ENCODE results near the gene WDR31. TPM values are rescaled to one million over a fixed set of nuclear protein-coding genes. Genes with fewer than 3 reads are reported as not detected.
"Not testable (repeated sequence)": the region's sequence is repeated elsewhere in the genome, so short reads cannot be mapped to it uniquely, and the experiment has no call there.

Gene WDR31
- total RNA-seq, 1 donor from 2014 or later = 2.4 TPM

DNA sequence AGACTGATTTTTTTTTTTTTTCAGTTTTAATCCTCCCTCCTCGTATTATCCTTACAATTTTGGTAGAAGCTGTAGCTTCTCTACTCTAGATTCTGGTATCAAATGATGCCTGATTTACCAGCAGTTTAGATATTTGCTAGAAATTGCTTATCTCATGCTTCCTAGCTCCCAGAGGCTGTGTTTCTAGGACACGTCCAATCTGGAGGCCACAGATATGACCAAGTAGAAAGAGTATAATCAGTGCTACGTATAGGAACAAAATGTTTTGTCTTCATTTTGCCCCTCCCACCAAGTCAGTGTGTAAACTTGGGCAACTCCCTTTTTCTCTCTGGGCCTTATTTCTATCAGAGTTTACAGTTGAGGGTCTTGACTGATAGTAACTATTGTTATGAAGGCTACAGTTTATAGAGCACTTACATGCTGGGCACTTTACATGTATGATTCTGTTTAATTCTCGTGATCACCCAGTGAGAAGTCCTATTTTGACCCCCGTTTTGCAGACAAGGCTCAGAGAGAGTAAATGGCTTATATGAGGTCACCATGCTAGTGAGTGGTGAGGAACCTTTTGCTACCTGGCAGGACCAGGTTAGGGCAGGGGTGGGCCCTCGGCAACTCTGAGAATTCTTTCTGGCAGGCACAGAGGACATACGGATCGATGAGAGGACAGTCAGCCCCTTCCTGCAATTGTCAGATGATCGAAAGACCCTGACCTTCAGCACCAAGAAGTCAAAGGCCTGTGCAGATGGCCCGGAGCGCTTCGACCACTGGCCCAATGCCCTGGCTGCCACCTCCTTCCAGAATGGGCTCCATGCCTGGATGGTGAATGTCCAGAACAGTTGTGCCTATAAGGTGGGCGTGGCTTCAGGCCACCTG is 29.1 kb upstream of the WDR31 start:
- FAIRE-seq (no peak), DNase-seq (ENCODE audit: low spot score in 2 of 2) (no peak)

DNA sequence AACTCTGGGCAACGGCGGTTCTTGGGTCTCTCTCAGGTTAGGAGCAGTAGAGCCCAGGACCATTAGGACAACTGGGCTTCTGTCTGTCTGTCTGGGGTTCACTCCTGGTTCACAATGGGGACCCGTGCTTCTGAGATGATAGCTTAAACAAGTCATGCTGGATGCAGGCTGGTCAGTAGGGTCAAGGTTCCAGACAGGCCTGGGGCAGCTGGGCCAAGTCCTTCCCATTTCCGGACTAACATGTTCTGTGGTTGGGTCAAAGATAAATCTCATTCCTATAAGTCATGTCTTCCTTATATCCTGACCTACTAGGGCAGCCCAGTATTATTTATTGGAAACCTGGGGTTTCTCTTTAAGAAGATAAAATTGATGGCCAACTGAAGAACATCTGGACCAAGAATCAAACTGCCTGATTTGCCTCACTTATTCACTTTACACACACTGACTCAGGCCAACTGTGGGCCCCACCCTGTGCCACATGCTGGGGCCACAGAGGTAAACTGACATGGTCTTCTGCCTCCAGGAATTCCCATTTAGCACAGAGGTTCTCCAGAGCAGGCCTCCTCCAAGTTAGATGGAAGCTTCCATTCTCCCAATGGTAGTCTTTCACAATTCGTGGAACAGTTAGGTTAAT is 28.4 kb upstream of the WDR31 start:
- DNase-seq (ENCODE audit: low spot score in 2 of 2) (no peak), FAIRE-seq (no peak)

DNA sequence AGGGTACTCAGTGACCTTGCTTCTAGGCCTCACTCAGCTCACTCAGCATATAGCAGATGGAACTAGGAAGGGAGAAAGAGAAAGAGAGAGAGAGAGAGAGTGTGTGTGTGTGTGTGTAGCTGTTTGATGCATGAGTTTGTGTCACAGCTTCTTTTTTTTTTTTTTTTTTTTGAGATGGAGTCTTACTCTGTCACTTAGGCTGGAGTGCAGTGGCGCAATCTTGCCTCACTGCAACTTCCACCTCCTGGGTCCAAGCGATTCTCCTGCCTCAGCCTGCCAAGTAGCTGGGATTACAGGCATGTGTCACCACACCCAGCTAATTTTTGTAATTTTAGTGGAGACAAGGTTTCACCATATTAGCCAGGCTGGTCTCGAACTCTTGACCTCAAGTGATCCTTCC is 25.6 kb upstream of the WDR31 start:
- DNase-seq (ENCODE audit: low spot score in 2 of 2); FAIRE-seq: not testable (repeated sequence)

DNA sequence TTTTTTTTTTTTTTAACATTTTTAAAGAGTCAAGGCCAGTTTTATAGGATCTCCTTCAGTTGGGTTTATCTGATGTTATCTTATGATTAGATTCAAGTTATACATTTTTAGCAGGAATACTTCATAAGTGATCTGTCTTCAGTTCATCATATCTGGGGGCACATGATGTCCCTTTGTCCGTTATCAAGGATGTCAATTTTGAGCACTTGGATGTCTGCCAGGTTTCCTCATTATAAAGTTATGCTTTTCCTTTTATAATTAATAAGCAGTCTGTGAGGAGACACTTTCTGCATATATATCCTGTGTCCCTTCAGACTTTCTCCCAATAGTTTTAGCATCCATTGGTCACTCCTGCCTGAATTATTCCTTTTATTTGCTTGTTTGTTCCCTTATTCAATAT is 24.9 kb upstream of the WDR31 start:
- FAIRE-seq (no peak), DNase-seq (ENCODE audit: low spot score in 2 of 2) (no peak)

DNA sequence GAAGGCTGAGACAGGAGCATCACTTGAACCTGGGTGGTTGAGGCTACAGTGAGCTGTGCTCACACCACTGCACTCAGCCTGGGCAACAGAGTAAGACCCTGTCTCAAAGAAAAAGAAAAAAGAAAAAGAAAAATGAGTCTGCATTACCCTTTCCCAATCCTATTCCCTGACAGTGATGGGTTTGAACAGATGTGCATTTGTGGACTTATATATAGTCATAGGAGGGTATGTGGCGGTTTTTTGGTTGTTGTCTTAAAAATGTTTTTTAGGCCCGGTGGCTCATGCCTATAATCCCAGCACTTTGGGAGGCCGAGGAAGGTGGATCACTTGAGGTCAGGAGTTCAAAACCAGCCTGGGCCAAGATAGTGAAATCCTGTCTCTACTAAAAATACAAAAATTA is 23.3 kb upstream of the WDR31 start:
- DNase-seq (ENCODE audit: low spot score in 2 of 2) (no peak), FAIRE-seq (no peak)

DNA sequence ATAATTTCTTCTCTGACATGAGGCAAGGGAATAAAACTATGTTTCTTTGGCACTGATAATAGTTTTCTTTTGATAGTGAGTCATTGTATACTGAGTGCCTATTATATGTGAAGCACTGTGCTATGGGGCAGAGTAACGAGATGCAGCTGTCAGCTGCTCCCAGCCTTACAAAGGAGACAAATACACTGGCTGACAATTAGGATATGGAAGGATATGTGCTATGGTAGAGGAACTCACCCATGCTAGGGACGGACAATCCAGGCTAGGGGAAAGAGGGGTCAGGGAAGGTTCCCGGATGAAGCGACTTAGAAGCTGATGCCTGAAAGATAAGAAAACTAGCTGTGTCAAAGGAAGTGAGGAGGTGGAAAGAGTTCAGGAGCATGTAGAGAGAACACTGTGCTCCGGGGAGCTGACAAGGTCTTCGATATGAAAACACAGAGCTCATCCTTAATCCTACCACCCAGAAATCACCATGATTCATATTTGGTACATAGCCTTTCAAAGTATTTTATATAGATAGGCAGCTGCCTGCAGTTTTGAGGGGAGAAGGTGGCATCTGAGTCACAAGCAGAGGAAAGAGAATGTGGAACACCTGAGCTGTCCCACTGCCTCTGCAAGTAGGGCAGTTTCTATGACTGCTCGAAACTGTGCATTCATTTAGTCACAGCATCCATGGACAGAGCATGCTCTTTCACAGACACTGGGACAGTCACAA is 21.4 kb upstream of the WDR31 start:
- DNase-seq (ENCODE audit: low spot score in 2 of 2) (no peak), FAIRE-seq (no peak)

DNA sequence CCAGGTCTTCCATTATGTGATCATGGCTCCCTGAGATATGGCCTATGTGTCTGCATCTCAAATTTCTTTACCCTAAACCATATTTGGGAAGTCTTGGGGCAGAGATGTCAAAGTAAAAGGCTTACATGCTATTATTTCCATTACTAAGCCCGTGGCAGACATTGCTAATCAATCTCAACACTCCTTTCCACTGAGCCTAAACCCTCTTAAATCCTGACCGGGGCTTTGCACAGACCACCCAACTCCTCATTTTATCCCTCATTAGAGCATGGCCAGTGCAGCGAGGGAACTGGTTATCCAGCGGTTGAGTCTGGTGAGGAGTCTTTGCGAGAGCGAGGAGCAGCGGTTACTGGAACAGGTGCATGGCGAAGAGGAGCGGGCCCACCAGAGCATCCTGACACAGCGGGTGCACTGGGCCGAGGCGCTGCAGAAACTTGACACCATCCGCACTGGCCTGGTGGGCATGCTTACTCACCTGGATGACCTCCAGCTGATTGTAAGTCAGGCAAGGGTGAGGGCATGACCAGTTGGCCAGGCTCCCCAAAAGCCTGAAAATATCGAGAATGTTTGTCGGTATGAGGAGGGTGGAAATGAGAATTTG is 20.3 kb upstream of the WDR31 start:
- no peak for FAIRE-seq
- DNase-seq (ENCODE audit: low spot score in 2 of 2) = no peak

DNA sequence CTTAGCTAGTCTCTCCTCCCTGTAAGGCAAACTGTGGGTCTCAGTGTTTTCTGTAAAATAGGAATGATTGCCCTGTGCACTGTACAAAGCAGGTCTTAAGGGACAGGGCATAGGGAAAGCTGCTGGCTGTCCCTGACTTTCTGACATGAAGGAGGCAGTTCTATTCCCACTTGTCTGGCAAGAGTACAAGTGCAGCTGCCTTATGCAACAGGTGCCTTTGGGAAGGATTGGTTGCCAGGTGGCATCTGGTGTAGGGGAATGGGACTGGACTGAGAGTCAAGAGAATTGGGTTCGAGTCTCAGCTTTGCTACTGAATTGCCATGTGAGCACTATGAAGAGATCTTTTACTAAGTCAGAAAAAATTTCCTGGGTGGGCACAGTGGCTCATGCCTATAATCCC is 19.3 kb upstream of the WDR31 start:
- no peak for FAIRE-seq

DNA sequence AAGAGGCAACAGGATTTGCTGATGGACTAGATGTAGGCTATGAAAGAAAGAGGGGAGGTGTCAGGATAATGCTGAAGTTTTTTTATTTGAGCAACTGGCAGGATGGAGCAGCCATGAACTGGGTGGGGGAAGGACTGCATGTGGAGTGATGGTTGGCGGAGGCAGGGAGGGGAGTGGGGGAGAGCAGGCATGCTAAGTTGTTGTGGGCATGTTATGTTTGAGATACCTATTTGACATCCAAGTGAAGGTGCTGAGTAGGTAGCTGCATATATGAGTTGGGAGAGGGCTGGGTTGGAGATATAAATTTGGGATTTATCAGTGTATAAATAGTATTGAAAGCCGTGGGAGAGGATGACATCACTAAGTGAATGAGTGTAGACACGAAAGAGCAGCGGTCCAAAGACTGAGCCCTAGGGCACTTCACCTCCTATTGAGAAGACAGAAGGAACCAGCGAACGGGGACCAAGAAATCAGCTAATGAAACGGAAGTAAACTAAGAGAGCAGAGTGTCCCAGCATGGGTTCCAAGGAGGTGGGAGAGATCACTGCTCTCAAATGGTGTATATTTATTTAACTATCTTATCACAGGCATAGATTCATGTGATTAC is 16.7 kb upstream of the WDR31 start:
- no peak for FAIRE-seq
- no peak for DNase-seq (ENCODE audit: low spot score in 2 of 2)

More for the DNA sequence above, 19.3 kb upstream of the WDR31 start:
- DNase-seq (ENCODE audit: low spot score in 2 of 2) = no peak

DNA sequence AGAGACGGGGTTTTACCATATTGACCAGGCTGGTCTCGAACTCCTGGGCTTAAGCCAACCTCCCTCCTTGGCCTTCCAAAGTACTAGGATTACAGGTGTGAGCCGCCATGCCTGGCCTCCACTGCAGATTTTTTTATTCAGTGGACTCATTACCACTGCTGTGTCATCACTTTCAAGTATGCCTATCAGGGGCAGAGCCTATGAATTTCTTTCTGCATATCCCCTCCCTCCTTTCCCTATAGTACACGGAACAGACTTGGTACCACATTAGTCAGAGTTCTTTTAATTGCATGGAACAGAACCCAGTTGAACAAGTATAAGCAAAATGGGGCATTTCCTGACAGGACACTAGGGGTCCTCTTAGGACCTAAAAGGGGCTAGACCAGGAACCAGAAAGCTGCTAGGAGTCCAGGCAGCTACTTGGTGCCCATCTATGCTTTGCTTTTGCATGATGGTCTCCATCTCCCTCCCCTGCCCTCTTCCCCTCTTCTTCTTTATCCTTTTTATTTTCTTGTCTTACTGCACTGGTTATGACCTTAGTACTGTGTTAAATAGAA is 15.0 kb upstream of the WDR31 start:
- FAIRE-seq (no peak), DNase-seq (ENCODE audit: low spot score in 2 of 2) (no peak)

DNA sequence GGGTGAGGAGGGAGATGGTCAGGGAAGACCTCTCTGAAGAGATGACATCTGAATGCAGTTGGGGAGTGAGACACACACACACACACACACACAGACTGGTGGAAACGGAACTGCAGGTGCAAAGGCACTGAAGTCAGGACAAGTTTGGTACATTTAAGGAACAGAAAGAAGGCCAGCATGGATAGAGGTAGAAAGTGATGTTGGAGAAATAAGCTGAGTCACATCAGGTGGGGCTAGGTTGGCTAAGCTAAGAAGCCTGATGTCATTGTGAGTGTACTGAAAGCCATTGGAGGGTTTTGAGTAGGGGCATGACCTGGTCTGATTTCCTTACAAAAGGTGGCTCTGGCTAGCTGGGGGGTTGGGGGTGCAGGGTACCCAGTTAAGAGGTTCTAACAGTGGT is 12.3 kb upstream of the WDR31 start:
- FAIRE-seq (no peak), DNase-seq (ENCODE audit: low spot score in 2 of 2) (no peak)

DNA sequence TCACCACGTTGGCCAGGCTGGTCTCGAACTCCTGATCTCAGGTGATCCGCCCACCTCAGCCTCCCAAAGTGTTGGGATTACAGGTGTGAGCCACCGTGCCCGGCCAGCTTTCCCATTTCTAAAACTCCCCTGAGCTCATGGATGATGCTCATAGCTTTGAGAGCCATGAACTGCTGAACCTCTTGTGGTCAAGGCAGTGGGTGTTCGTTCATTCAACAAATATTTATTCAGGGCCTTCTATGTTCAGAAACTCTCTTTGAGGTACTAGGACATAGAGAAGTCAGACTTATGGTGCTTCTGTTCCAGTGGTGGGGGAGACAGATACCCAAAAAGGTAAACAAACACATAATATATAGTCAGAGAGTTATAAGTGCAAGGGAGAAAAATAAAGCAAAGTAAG is 11.9 kb upstream of the WDR31 start:
- DNase-seq (ENCODE audit: low spot score in 2 of 2) (no peak), FAIRE-seq (no peak)

DNA sequence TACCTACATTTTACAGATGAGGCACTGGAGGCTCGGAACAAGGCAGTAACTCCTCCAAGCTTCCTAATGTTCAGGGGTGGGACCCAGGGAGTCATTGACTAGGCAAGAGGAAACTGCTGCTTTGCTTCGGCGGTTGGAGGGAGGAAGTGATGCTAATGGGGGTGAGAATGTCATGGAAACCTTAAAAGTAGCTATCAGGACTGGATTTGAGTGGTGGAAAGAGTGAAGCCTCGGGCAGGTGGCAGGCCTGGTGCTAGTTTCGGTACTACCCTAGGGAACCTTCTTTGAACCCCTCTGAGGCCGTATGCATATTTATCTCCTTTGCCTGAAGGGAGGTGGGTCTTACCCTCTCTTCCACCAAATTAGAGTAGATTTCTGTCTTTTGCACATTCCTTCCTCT is 10.9 kb upstream of the WDR31 start:
- DNase-seq (ENCODE audit: low spot score in 2 of 2) (no peak), FAIRE-seq (no peak)

DNA sequence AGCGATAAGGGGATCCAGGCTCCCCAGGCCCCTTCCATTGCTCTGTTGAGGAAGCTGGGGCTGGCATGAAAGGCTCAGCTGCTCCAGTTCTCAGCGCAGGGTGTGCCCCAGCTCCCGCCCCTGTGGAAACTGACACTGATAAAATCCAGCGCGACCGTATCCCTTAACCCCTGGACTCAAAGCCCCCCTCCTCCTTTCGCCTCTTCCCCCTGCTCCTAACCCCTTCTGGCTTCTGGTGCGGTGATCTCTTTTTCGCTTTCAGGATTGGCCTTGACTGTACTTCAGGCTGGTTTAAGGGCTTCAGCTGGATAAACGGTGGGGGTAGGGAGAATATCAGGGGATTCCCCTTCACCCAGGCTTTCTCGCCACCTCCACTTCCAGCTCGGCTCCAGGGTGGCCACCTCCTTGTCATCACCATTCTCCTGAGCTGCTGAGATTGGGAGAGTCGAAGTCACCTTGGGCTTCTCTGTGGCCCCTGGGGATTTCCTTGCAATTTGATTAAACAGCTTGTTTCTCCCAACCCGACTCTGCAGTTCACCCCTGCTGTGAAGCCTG is 10.1 kb upstream of the WDR31 start:
- no peak for FAIRE-seq

DNA sequence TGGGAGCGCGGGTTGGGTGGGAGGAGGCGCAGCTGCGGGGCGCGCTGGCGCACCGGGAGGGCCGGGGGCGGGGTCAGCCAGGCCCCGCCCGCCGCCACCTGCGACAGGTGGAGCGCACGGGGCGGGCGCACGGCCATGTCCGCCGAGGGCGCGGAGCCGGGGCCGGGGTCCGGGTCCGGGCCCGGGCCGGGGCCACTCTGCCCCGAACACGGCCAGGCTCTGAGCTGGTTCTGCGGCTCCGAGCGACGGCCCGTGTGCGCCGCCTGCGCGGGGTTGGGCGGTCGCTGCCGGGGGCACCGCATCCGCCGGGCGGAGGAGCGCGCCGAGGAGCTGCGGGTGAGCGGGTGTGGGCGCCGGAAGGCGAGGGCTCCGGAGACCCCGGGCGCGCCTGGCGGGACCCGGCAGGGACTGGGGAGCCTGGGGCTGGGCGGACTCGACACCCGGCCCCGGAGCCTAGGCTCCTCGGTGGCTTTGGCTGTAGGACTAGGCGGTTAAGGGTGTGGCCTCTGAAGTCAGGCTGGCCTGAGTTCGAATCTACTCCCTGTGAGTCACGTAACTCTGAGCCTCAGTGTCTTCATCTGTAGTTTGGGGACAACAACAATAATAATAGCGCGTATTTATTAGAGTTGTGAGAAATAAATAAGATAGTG is 9.5 kb upstream of the WDR31 start, which contains the start of gene BSPRY:
Gene BSPRY, plus strand, starts transcription at position 97 of the 650 bp plus-strand sequence. Its CDS starts 39 bp downstream, at position 136.
- peak in 1 of 2 donors; percentile 43 for DNase-seq (ENCODE audit: low spot score in 2 of 2)
- no peak for FAIRE-seq

More for the DNA sequence above, 10.1 kb upstream of the WDR31 start:
- no peak for DNase-seq (ENCODE audit: low spot score in 2 of 2)

DNA sequence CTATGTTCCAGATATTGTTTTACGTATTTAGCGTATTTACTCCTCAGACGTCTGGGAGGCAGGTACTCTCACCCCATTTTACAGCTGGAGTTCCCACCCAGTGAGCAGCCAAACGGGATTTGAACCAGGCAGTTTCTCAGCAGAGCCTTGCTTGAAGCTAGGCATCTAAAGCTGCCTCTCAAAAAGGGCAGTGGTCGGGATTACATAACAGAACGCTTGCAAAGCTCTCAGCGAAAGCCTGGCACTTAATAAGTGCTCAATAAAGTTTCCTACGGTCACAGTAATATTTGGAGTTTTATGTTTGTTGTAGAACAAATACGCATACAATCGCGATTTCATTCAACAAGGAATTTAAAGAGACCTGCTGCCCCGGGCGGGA is 9.0 kb upstream of the WDR31 start:
- no peak for FAIRE-seq
- DNase-seq (ENCODE audit: low spot score in 2 of 2) = no peak

DNA sequence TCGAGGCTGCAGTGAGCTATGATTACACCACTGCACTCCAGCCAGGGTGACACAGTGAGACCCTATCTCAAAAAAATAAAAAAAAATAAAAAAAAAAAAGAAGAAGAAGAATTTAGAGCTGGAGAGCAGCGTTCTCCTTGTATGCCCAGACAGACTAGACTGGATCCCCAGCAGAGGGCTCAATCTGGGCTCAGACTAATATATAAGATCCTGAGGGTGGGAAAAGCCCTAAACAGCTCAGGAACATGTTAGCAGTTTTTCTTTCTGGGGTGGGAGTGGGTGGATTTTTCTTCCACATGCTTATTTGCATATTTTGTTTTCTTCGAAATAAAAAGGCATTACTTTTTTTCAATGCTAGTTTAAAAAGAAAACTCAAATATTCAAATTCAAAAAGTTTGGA is 8.4 kb upstream of the WDR31 start:
- FAIRE-seq (no peak), DNase-seq (ENCODE audit: low spot score in 2 of 2) (no peak)

DNA sequence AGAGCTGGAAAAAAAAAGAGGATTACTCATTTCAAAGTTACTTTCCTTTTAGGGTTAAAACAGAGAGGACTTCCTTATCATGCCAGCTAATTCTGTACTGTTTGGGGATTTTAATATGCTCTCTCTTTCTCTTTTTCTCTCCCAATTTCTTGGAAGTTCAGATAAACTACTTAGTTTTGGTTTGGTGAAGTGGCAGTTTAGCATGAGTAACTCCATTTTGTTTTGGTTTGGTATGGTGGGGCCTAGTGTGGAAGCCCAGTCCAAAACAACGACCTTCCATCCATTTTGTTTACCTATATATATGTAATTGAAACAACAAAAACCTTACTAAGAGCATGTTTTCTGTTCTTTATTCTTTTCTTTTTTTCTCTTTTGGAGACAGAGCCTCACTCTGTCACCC is 5.6 kb upstream of the WDR31 start:
- FAIRE-seq (no peak), DNase-seq (ENCODE audit: low spot score in 2 of 2) (no peak)

DNA sequence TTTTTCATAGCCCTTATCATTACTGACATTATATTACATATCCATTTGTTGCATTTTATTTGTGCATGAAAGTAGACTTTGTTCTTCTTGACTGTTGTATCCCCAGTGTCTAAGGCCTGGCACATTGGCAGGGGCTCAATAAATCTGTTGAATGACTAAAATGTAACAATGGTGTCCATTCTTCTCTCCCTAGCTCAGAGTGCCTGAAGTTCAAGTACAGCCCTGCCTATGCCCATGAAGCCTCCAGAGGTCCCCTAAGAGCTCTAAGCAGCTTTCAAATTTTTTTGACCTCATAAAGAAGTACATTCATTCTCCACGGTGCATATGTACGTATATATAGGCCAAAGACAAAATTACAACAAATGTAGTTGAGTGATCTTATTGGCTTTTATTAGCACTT is 5.1 kb upstream of the WDR31 start:
- no peak for FAIRE-seq
- peak in 1 of 2 donors; percentile 19 for DNase-seq (ENCODE audit: low spot score in 2 of 2)
